Activated CD8-positive, alpha-beta T cell treated with anti-CD3 and anti-CD28 coated beads for 36 hours (primary cell): ENCODE data around the gene CCNYL1. TPM values are rescaled to one million over a fixed set of nuclear protein-coding genes. Genes with fewer than 3 reads are reported as not detected.
"Not testable (repeated sequence)": the region's sequence is repeated elsewhere in the genome, so short reads cannot be mapped to it uniquely, and the experiment has no call there.

Experiments
- ATAC-seq: fragments of 200-7000 bp; cut with Tn5 transposase; one replicate; pipeline ENCODE4 v1.10.0; 2021; ENCODE audit warnings: mild to moderate bottlenecking, moderate library complexity
- CTCF ChIA-PET: fragments of 350-600 bp; sonication (Branson Sonifier 250); formaldehyde crosslinking; loops from one replicate; lab custom pipeline; 2021; ENCODE audit warnings: antibody characterized with exemption; lab: Charles Lee
- POLR2A ChIA-PET: fragments of 350-600 bp; sonication (Branson Sonifier 250); formaldehyde crosslinking; loops from one replicate; lab custom pipeline; 2021; ENCODE audit warnings: antibody characterized with exemption; lab: Charles Lee
- DNase-seq: peaks from one replicate; pipeline ENCODE4 v3.0.0-alpha.2; 2020
- H3K27ac Mint-ChIP-seq: one replicate; pipeline ENCODE4 v1.8.0; 2021; ENCODE audit warnings: mild to moderate bottlenecking, mixed read lengths
- H3K27me3 Mint-ChIP-seq: one replicate; pipeline ENCODE4 v1.8.0; 2021; ENCODE audit warnings: mixed read lengths
- H3K36me3 Mint-ChIP-seq: one replicate; pipeline ENCODE4 v1.8.0; 2021; ENCODE audit warnings: low read depth, mixed read lengths
- H3K4me1 Mint-ChIP-seq: one replicate; pipeline ENCODE4 v1.8.0; 2021; ENCODE audit warnings: low read depth, mixed read lengths
- H3K4me3 Mint-ChIP-seq: one replicate; pipeline ENCODE4 v1.8.0; 2021; ENCODE audit warnings: mild to moderate bottlenecking, moderate library complexity, mixed read lengths
- H3K9me3 Mint-ChIP-seq: one replicate; pipeline ENCODE4 v1.8.0; 2021; ENCODE audit warnings: mixed read lengths
- intact Hi-C: fragments of 100-400 bp; cut with micrococcal nuclease; formaldehyde crosslinking; loops from one replicate; pipeline ENCODE4 v1.10.0; 2022
- total RNA-seq, 2 experiments: library from RNA; stranded (reverse); gene quantifications; one replicate each; pipeline ENCODE4 v1.2.3, GENCODE V29; 2021
- TF ChIP-seq, protein P1 (sequence below): fragments of 200-600 bp; IDR thresholded peaks from one replicate; pipeline ENCODE4 v1.8.0; 2022; ENCODE audit warnings: antibody characterized with exemption, mild to moderate bottlenecking

CCNYL1 gene
- total RNA-seq, 2 experiments from 2014 or later = 3.8 to 4.3 TPM

DNA sequence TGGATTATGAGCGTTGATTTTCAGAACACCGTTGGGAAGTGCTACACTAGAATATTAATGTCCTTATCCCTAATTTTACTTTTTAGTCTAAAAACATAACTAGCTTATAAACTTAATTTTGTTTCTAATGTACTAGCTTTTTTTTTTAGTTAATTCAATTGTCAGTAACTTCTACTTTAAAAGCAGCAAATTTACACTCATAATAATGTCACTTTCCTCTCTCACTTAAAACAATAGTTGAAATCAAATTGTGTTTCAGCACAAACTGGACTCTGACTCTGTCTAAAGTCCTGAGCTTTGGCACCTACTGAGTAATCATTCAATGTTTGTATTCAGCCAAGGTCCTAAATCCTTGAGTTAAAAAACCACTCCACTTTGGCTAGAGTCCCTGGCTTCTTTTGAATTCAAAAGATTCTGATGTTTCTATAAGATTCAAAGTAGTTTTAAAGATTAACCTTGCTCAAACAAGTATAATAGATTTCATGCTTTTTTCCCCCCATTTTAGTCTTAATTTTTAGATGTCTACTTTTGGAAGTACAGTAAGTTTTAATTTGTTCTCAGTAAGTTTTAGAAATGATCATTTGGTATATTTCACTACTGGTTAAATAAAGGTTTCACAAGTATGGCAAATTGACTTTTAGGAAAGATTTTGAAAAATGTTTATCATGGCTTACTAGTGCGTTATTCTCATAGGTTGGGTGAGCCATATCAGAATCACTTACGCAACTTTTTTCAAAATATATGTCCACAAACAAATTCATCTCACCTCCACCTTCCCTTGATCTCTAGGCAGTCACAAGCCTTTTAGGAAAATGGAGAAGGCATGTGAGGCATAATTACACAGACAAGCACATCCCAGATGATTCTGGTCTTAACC lies 23.4 kb downstream of the CCNYL1 start:
- CTCF ChIA-PET = interaction anchor here (1.0 to 2.4 kb wide), 3 partner anchors 8 to 109 kb away, joined by 3 to 9 read pairs (median 5); no protein-coding TSS in a partner anchor
- DNase-seq (no peak), ATAC-seq (no peak)
- Mint-ChIP-seq H3K36me3 (peaks cover 16% of the 10 kb centered on the region), H3K27me3 (no peaks in the 10 kb centered on the region), H3K27ac (no peak overlapping the region), H3K4me3 (no peak overlapping the region), H3K4me1 (no peaks in the 10 kb centered on the region), H3K9me3 (no peaks in the 10 kb centered on the region)
- intact Hi-C loops = no loop called here
- TF ChIP-seq, protein P1, sequence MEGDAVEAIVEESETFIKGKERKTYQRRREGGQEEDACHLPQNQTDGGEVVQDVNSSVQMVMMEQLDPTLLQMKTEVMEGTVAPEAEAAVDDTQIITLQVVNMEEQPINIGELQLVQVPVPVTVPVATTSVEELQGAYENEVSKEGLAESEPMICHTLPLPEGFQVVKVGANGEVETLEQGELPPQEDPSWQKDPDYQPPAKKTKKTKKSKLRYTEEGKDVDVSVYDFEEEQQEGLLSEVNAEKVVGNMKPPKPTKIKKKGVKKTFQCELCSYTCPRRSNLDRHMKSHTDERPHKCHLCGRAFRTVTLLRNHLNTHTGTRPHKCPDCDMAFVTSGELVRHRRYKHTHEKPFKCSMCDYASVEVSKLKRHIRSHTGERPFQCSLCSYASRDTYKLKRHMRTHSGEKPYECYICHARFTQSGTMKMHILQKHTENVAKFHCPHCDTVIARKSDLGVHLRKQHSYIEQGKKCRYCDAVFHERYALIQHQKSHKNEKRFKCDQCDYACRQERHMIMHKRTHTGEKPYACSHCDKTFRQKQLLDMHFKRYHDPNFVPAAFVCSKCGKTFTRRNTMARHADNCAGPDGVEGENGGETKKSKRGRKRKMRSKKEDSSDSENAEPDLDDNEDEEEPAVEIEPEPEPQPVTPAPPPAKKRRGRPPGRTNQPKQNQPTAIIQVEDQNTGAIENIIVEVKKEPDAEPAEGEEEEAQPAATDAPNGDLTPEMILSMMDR = no peak
- POLR2A ChIA-PET = no interaction called here

DNA sequence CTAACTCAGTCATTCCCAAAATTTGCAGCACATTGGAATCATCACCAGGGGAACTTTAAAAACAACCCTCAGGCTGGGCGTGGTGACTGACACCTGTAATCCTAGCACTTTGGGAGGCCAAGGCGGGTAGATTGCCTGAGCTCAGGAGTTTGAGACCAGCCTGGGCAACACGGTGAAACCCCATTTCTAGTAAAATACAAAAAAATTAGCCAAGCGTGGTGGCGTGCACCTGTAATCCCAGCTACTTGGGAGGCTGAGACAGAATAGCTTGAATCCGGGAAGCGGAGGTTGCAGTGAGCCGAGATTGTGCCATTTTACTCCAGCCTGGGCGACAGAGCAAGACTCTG lies 24.0 kb downstream of the CCNYL1 start:
- H3K4me3 Mint-ChIP-seq, intact Hi-C loops, DNase-seq, H3K27ac Mint-ChIP-seq, H3K4me1 Mint-ChIP-seq, H3K9me3 Mint-ChIP-seq, POLR2A ChIA-PET, H3K27me3 Mint-ChIP-seq, ATAC-seq: not testable (repeated sequence)
- CTCF ChIA-PET = interaction anchor here (2.0 kb wide), 1 partner anchor 11 kb away, joined by 9 read pairs; no protein-coding TSS in a partner anchor
- peaks cover 13% of the 10 kb centered on the region for H3K36me3 Mint-ChIP-seq

DNA sequence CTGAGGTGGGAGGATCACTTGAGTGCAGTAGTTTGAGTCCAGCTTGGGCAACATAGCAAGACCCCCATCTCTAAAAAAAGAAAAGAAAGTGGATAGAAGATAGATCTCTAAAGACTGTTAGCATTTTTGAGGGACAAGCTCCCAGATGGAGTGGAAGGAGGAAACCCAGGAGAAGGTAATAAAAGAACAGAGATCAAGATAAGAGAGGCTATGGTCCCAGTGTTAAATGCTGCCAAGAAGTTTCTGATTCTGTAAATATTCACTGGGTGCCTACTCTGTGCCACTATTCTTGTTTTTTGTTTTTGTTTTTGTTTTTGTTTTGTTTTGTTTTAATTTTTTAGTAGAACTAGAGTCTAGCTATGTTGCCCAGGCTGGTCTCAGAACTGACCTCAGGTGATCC lies 32.1 kb downstream of the CCNYL1 start:
- Mint-ChIP-seq H3K27me3 (no peaks in the 10 kb centered on the region), H3K4me3 (no peak overlapping the region), H3K27ac (no peak overlapping the region), H3K9me3 (no peaks in the 10 kb centered on the region), H3K4me1 (no peaks in the 10 kb centered on the region), H3K36me3 (no peaks in the 10 kb centered on the region)
- intact Hi-C loops = no loop called here
- TF ChIP-seq, protein P1 = no peak
- ChIA-PET POLR2A (no interaction called here), CTCF (interaction anchor here (1.2 to 1.9 kb wide), 4 partner anchors 10 to 328 kb away, joined by 4 to 12 read pairs (median 6); no protein-coding TSS in a partner anchor)
- DNase-seq = no peak
- no peak for ATAC-seq

DNA sequence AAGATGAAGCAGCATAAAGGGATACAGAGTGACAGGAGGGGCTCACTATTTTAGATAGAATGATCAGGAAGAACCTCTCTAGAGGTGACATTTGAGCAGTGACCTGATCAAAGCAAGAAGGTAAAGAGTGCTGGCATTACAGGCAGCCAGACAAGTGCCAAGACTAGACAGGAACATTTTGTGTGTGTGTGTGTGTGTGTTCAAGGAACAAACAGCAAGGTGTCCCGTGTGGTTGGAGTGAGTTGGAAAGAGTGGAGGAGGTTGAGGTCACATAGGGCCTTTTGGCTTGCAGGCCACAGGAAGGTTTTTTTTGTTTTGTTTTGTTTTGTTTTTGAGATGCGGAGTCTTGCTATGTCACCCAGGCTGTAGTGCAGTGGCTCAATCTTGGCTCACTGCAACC lies 32.6 kb downstream of the CCNYL1 start:
- DNase-seq (no peak), ATAC-seq (no peak)
- no peak overlapping the region for H3K4me3 Mint-ChIP-seq
- ChIA-PET POLR2A (no interaction called here), CTCF (interaction anchor here (1.2 to 7.8 kb wide), 5 partner anchors 10 to 327 kb away, joined by 4 to 168 read pairs (median 6); no protein-coding TSS in a partner anchor)
- intact Hi-C loops = no loop called here
- TF ChIP-seq, protein P1 = no peak
- H3K4me1 Mint-ChIP-seq = no peaks in the 10 kb centered on the region
- H3K36me3 Mint-ChIP-seq = no peaks in the 10 kb centered on the region
- no peaks in the 10 kb centered on the region for H3K9me3 Mint-ChIP-seq
- no peaks in the 10 kb centered on the region for H3K27me3 Mint-ChIP-seq
- no peak overlapping the region for H3K27ac Mint-ChIP-seq

DNA sequence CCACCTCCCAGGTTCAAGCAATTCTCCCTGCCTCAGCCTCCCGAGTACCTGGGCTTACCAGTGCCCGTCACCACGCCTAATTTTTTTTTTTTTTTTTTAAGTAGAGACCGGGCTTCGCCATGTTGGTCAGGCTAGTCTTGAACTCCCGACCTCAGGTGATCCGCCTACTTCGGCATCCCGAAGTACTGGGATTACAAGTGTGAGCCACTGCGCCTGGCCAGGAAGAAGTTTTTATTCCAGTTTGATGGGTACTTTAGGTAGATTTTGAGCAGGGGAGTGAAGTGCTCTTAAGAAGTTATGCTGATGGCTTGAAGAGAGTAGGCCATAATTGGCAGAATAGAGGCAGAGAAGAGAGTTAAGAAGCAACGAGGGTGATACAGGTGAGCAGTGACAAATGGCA lies 33.0 kb downstream of the CCNYL1 start:
- H3K27me3 Mint-ChIP-seq = no peaks in the 10 kb centered on the region
- ChIA-PET POLR2A (no interaction called here), CTCF (interaction anchor here (1.2 to 7.8 kb wide), 2 partner anchors 93 to 291 kb away, joined by 3 to 168 read pairs; no protein-coding TSS in a partner anchor)
- H3K4me3 Mint-ChIP-seq = no peak overlapping the region
- intact Hi-C loops = no loop called here
- TF ChIP-seq, protein P1 = no peak
- no peak for DNase-seq
- no peak for ATAC-seq
- H3K4me1 Mint-ChIP-seq = no peaks in the 10 kb centered on the region
- no peak overlapping the region for H3K27ac Mint-ChIP-seq
- H3K9me3 Mint-ChIP-seq = no peaks in the 10 kb centered on the region
- H3K36me3 Mint-ChIP-seq = no peaks in the 10 kb centered on the region
